Mesenchymal stem cell (in vitro differentiated cells and primary cell): ENCODE measurements around the gene VAPA.

Experiments
- DNase-seq: peaks from one replicate; pipeline ENCODE4 v3.0.0-alpha.2; 2013
- H2AFZ ChIP-seq: one replicate; pipeline ENCODE4 v1.6.1; 2013; ENCODE audit warnings: low read depth, mild to moderate bottlenecking, control low read depth, inconsistent platforms, low read length, moderate library complexity
- H2AK5ac ChIP-seq: 2 replicates; pipeline ENCODE4 v1.6.1; 2013; ENCODE audit warnings: low read length, moderate library complexity, mild to moderate bottlenecking, inconsistent platforms; ENCODE audit not compliant: severe bottlenecking
- H2BK120ac ChIP-seq: one replicate; pipeline ENCODE4 v1.6.1; 2013; ENCODE audit warnings: low read depth, mild to moderate bottlenecking, inconsistent platforms, low read length, moderate library complexity
- H2BK12ac ChIP-seq, 2 experiments: one replicate each; pipeline ENCODE4 v1.6.1; 2013; ENCODE audit warnings: inconsistent platforms in 2 of 2, low read length in 2 of 2, mild to moderate bottlenecking in 2 of 2, moderate library complexity in 2 of 2, control low read depth in 1 of 2
- H2BK15ac ChIP-seq: one replicate; pipeline ENCODE4 v1.6.1; 2013; ENCODE audit warnings: mild to moderate bottlenecking, low read depth, inconsistent platforms; ENCODE audit not compliant: poor library complexity, severe bottlenecking
- H2BK5ac ChIP-seq: 2 replicates; pipeline ENCODE4 v1.6.1; 2013; ENCODE audit warnings: low read depth, mild to moderate bottlenecking, low read length, control low read depth, inconsistent platforms; ENCODE audit not compliant: poor library complexity, severe bottlenecking
- H3K14ac ChIP-seq, 2 experiments: one replicate each; pipeline ENCODE4 v1.6.1; 2013; ENCODE audit warnings: inconsistent platforms in 2 of 2, low read length in 2 of 2, control low read depth in 1 of 2, mild to moderate bottlenecking in 1 of 2, moderate library complexity in 1 of 2
- H3K18ac ChIP-seq, 2 experiments: one replicate each; pipeline ENCODE4 v1.6.1; 2013; ENCODE audit warnings: inconsistent platforms in 2 of 2, low read length in 2 of 2, control low read depth in 1 of 2, low read depth in 1 of 2, mild to moderate bottlenecking in 1 of 2
- H3K23ac ChIP-seq, 2 experiments: one replicate each; pipeline ENCODE4 v1.6.1; 2013; ENCODE audit warnings: inconsistent platforms in 2 of 2, low read length in 2 of 2, mild to moderate bottlenecking in 2 of 2, moderate library complexity in 2 of 2, control low read depth in 1 of 2
- H3K27ac ChIP-seq: 2 replicates; pipeline ENCODE4 v1.5.1; 2013; ENCODE audit warnings: mild to moderate bottlenecking, moderate library complexity, low read length, control low read depth, inconsistent platforms; ENCODE audit not compliant: poor library complexity, severe bottlenecking
- H3K27me3 ChIP-seq, 2 experiments: 2 replicates each; pipeline versions ENCODE4 v1.6.1 to v1.7.0; 2013; ENCODE audit warnings: low read length in 2 of 2, mild to moderate bottlenecking in 2 of 2, moderate library complexity in 2 of 2, control low read depth in 1 of 2, inconsistent platforms in 1 of 2; ENCODE audit not compliant: control insufficient read depth in 1 of 2, insufficient read depth in 1 of 2
- H3K36me3 ChIP-seq, 2 experiments: 2 replicates each; pipeline versions ENCODE4 v1.6.1 to v1.7.0; 2013; ENCODE audit warnings: low read length in 2 of 2, control low read depth in 1 of 2, inconsistent platforms in 1 of 2, low read depth in 1 of 2, mild to moderate bottlenecking in 1 of 2; ENCODE audit not compliant: insufficient read depth in 2 of 2, control insufficient read depth in 1 of 2
- H3K4ac ChIP-seq, 2 experiments: one replicate each; pipeline ENCODE4 v1.6.1; 2013; ENCODE audit warnings: inconsistent platforms in 2 of 2, low read length in 2 of 2, mild to moderate bottlenecking in 2 of 2, moderate library complexity in 2 of 2, control low read depth in 1 of 2, low read depth in 1 of 2
- H3K4me1 ChIP-seq: 2 replicates; pipeline ENCODE4 v1.6.1; 2013; ENCODE audit warnings: low read depth, low read length, control low read depth; ENCODE audit not compliant: control insufficient read depth, insufficient read depth
- H3K4me2 ChIP-seq: 2 replicates; pipeline ENCODE4 v1.6.1; 2013; ENCODE audit warnings: low read length, mild to moderate bottlenecking, inconsistent platforms; ENCODE audit not compliant: poor library complexity, severe bottlenecking
- H3K4me3 ChIP-seq, 2 experiments: 2 replicates each; pipeline versions ENCODE4 v1.5.1 to v1.7.0; 2013; ENCODE audit warnings: low read length in 2 of 2, mild to moderate bottlenecking in 2 of 2, control low read depth in 1 of 2, low read depth in 1 of 2; ENCODE audit not compliant: insufficient read depth in 1 of 2
- H3K79me1 ChIP-seq: replicated peaks from 2 replicates; pipeline ENCODE4 v1.6.1; 2013; ENCODE audit warnings: mild to moderate bottlenecking, control low read depth, low read length, inconsistent platforms; ENCODE audit not compliant: poor library complexity, severe bottlenecking
- H3K9ac ChIP-seq: 2 replicates; pipeline ENCODE4 v1.7.0; 2013; ENCODE audit warnings: mild to moderate bottlenecking, low read length, moderate library complexity
- H3K9me3 ChIP-seq: 2 replicates; pipeline ENCODE4 v1.7.0; 2013; ENCODE audit warnings: mild to moderate bottlenecking, low read length; ENCODE audit not compliant: control insufficient read depth
- H4K8ac ChIP-seq: one replicate; pipeline ENCODE4 v1.6.1; 2013; ENCODE audit warnings: inconsistent platforms, mild to moderate bottlenecking, low read length, moderate library complexity
- H4K91ac ChIP-seq: one replicate; pipeline ENCODE4 v1.6.1; 2013; ENCODE audit warnings: mild to moderate bottlenecking, low read length, inconsistent platforms
- WGBS: methylation state at CpG from one replicate; pipeline ENCODE4 v1.1.7; 2013; ENCODE audit warnings: mixed read lengths; 5-methylcytosine and 5-hydroxymethylcytosine counted together

The VAPA gene

GRCh38 chr18:9997711-9998110, 83.9 kb downstream of the VAPA start:
- no peaks in the 10 kb centered on the region for H3K79me1 ChIP-seq
- H2BK12ac ChIP-seq, result peak overlapping the region in 1 of 2 experiments; percentile 74
- DNase-seq, result no peak
- 86% methylated on average over 1 of the region's 1 CpG for WGBS
- H3K4me2 ChIP-seq, result no peak overlapping the region
- no peak overlapping the region for H3K4ac ChIP-seq
- no peak overlapping the region for H3K14ac ChIP-seq
- H2BK120ac ChIP-seq, result no peak overlapping the region
- peaks cover 22% of the 10 kb centered on the region for H3K4me1 ChIP-seq
- no peak overlapping the region for H2BK15ac ChIP-seq
- H4K91ac ChIP-seq, result peak overlapping the region; percentile 2
- no peak overlapping the region for H2BK5ac ChIP-seq
- no peak overlapping the region for H3K23ac ChIP-seq
- H2AFZ ChIP-seq, result no peak overlapping the region
- H3K9ac ChIP-seq, result no peak overlapping the region
- H3K27me3 ChIP-seq, result no peaks in the 10 kb centered on the region
- H3K4me3 ChIP-seq, result no peak overlapping the region
- H3K27ac ChIP-seq, result no peak overlapping the region
- H2AK5ac ChIP-seq, result peak overlapping the region; percentile 27
- H3K36me3 ChIP-seq, result no peaks in the 10 kb centered on the region
- H3K18ac ChIP-seq, result no peak overlapping the region
- H4K8ac ChIP-seq, result peak overlapping the region; percentile 19
- H3K9me3 ChIP-seq, result peaks cover 31% of the 10 kb centered on the region

GRCh38 chr18:9998330-9998729, 84.5 kb downstream of the VAPA start:
- H3K36me3 ChIP-seq, result no peaks in the 10 kb centered on the region
- no peak for DNase-seq
- no peak overlapping the region for H2BK12ac ChIP-seq
- H3K14ac ChIP-seq, result no peak overlapping the region
- no peak overlapping the region for H3K9ac ChIP-seq
- no peak overlapping the region for H3K4ac ChIP-seq
- H3K23ac ChIP-seq, result no peak overlapping the region
- H3K27me3 ChIP-seq, result no peaks in the 10 kb centered on the region
- H2BK5ac ChIP-seq, result no peak overlapping the region
- no peak overlapping the region for H3K4me3 ChIP-seq
- no CpG with 5 or more reads among the region's 2 CpGs for WGBS
- H3K4me1 ChIP-seq, result peaks cover 19% of the 10 kb centered on the region
- no peak overlapping the region for H2AFZ ChIP-seq
- H2BK120ac ChIP-seq, result no peak overlapping the region
- H2AK5ac ChIP-seq, result no peak overlapping the region
- H3K9me3 ChIP-seq, result peaks cover 31% of the 10 kb centered on the region
- no peak overlapping the region for H3K18ac ChIP-seq
- H3K27ac ChIP-seq, result no peak overlapping the region
- H4K8ac ChIP-seq, result no peak overlapping the region
- no peaks in the 10 kb centered on the region for H3K79me1 ChIP-seq
- H3K4me2 ChIP-seq, result no peak overlapping the region
- H4K91ac ChIP-seq, result no peak overlapping the region
- no peak overlapping the region for H2BK15ac ChIP-seq

- Histone ChIP-seq H3K14ac (no peak overlapping the region), H4K91ac (no peak overlapping the region), H3K4me1 (no peaks in the 10 kb centered on the region), H3K4me2 (no peak overlapping the region), H4K8ac (no peak overlapping the region), H3K9ac (no peak overlapping the region), H3K4me3 (no peak overlapping the region), H2AK5ac (no peak overlapping the region), H2BK12ac (no peak overlapping the region), H3K23ac (no peak overlapping the region), H3K36me3 (no peaks in the 10 kb centered on the region), H3K27me3 (no peaks in the 10 kb centered on the region), H2AFZ (no peak overlapping the region), H3K9me3 (peaks cover 31% of the 10 kb centered on the region), H3K4ac (no peak overlapping the region), H3K27ac (no peak overlapping the region), H3K18ac (peak overlapping the region in 1 of 2 experiments; percentile 50), H3K79me1 (no peaks in the 10 kb centered on the region), H2BK5ac (no peak overlapping the region), H2BK15ac (no peak overlapping the region), H2BK120ac (no peak overlapping the region)
- WGBS, result 93% methylated on average over 3 of the region's 3 CpGs
- DNase-seq, result no peak
Observed at GRCh38 chr18:10002280-10002679, 88.5 kb downstream of the VAPA start.

GRCh38 chr18:10003281-10003680, 89.5 kb downstream of the VAPA start:
- no peak overlapping the region for H3K27ac ChIP-seq
- H4K8ac ChIP-seq, result no peak overlapping the region
- no peaks in the 10 kb centered on the region for H3K79me1 ChIP-seq
- no peak overlapping the region for H3K4me3 ChIP-seq
- DNase-seq, result no peak
- no peak overlapping the region for H3K4ac ChIP-seq
- H3K14ac ChIP-seq, result no peak overlapping the region
- no peak overlapping the region for H2BK15ac ChIP-seq
- H3K27me3 ChIP-seq, result no peaks in the 10 kb centered on the region
- no peak overlapping the region for H4K91ac ChIP-seq
- no peak overlapping the region for H2AFZ ChIP-seq
- H3K36me3 ChIP-seq, result no peaks in the 10 kb centered on the region
- no peak overlapping the region for H3K23ac ChIP-seq
- H2AK5ac ChIP-seq, result no peak overlapping the region
- no peak overlapping the region for H3K9ac ChIP-seq
- no peak overlapping the region for H3K18ac ChIP-seq
- H2BK5ac ChIP-seq, result no peak overlapping the region
- H2BK120ac ChIP-seq, result no peak overlapping the region
- peaks cover 24% of the 10 kb centered on the region for H3K9me3 ChIP-seq
- H2BK12ac ChIP-seq, result no peak overlapping the region
- no CpG with 5 or more reads among the region's 1 CpG for WGBS
- no peak overlapping the region for H3K4me2 ChIP-seq
- H3K4me1 ChIP-seq, result no peaks in the 10 kb centered on the region
